Activated CD4-positive, alpha-beta T cell treated with anti-CD3 and anti-CD28 coated beads for 1 hour (primary cell): ENCODE results near the gene SERTAD2.
A peak's percentile ranks its signal among the peaks of the same experiment; 100 is the strongest.

Source experiments
- DNase-seq: peaks from one replicate; pipeline ENCODE4 v3.0.0-alpha.2; 2020

SERTAD2 gene

GRCh38 chr2:64672708-64673107, 19.0 kb upstream of the SERTAD2 start:
- DNase-seq, result no peak

DNA sequence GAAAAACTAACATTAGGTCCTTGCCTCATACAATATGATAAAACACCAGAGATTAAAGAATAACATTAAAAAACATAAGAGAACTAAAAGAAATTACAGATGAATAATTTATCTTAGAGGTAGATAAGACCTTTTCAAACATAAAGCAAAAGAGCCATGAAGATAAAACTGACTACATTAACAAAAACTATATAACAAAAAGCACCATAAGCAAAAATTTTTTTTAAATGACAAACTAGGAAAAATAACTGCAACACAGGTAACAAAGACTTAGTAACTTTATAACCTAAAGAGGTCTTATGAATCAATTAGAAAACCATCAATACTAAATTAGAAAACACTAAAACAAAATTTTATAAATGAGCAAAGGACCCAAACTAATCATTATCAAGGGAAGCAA, 16.3 kb upstream of the SERTAD2 start:
- no peak for DNase-seq

- DNase-seq, result no peak
Measured at GRCh38 chr2:64669288-64669687, 15.6 kb upstream of the SERTAD2 start.

DNA sequence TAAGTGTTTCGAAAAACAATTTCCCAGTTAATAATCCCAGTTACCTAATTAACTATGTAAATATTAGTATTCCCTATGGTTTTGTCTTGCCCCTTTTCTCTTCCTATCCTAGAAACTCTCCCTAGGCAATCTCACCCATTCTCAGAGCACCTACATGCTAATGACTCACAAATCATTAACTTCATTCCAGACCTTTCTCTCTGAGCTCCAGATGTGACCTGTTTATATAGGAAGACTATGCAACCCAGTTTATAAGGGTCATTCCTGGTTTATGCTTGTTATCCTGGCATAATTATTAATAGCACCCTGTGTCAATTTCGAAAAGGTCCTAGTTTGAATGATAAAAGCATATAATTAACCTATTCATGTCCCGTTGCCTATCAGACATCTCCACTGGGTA, 14.8 kb upstream of the SERTAD2 start:
- DNase-seq, result no peak

DNA sequence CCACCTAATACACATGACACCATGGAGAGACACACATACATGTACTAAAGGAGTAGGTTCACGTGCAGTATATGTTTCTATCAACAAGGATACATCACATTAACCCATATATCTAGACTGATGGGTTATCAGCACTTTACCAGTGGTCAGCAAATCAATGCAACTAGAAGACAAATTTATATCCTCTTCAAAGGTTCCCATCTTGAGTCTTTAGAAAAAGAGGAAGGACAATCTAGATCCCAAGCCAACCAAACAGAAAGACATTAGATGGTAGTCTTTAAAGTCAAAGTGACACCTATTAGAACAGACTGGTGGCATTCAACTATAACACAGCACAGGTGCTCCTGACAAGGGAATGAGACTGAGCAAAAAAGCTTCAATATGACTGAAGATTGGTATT, 13.8 kb upstream of the SERTAD2 start:
- no peak for DNase-seq

- DNase-seq, result no peak
Measured at GRCh38 chr2:64666810-64667438, 13.2 kb upstream of the SERTAD2 start.

- no peak for DNase-seq
Measured at GRCh38 chr2:64665709-64666108, 12.0 kb upstream of the SERTAD2 start.

DNA sequence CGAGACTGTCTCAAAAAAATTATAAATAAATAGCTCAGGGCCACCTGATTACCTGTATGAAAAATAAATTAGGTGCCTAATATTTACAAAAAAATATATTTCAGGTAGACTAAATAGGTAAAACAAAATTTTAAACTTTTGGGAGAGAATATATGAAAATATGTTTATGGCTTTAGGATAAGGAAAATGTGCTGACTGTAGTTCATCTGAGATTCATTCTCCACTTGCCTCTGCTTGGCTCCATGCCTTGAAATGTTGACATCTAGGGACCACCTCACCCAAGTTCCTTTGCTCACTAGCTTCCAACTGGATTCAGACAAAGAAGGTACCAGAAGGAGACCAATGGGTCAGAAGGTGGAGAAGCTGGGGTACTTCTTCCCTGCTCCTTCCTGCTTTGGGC, 9.7 kb upstream of the SERTAD2 start:
- DNase-seq, result no peak

DNA sequence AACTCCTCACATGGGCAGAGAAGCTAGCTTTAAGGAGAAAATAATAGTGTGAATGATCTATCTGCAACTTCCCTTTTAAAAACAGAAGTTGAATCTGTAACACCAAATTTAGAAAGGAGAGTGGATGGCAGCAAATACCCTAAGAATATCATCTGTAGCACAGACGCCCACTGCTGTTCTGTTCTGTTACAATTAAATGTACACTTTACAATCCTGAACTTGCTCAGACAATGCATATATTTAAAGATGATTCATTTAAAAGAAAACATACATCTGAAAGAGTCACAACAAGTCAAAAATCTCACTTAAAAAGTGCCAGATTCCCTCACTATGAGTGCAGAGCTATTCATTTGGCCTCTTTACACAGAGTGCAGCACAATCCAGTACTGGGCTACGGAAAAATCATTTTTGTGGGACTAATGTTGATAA, 8.0 kb upstream of the SERTAD2 start:
- no peak for DNase-seq

- no peak for DNase-seq
Measured at GRCh38 chr2:64659252-64659651, 5.5 kb upstream of the SERTAD2 start.

DNA sequence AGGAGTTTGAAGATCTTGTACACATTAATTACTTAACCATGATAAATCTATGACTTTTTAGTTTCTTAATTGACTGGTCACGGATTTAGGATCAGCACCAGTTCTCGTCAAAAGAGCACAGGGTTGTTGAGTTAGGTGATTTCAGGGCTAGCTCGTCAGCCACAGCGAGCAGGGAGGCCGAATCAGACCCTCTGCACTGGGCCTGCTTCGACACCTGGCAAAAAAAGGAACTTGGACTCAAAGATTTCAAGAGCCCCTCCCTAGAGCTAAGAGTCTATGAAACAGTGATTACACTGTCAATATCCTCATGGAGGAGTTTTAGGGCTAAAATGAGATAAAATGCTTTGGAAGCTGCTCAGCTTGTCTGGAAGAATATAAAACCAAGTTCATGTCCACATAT, 4.6 kb upstream of the SERTAD2 start:
- DNase-seq, result no peak

DNA sequence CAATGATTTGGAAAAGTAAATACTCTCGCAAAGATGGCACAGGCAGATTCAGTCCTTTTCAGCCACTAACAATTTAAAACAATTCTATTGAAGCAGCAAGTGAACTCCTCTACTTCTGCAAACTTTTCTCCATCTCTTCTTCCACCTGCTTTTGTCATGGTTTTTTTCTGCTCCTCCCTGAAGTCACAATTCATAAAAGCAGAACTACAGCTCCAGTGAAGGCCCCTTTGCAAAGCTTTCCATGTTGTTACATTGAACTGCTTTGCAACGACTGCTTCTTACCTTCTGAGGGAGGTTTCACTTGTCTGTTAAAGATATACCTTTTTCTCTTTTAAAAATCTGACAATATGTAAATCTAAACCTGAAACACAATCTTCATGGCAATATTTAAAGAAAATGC, 3.7 kb upstream of the SERTAD2 start:
- DNase-seq, result no peak

- DNase-seq, result no peak
Measured at GRCh38 chr2:64656379-64656778, 2.7 kb upstream of the SERTAD2 start.

GRCh38 chr2:64655873-64656272, 2.2 kb upstream of the SERTAD2 start:
- no peak for DNase-seq

GRCh38 chr2:64655018-64655664, 1.4 kb upstream of the SERTAD2 start:
- DNase-seq, result no peak

DNA sequence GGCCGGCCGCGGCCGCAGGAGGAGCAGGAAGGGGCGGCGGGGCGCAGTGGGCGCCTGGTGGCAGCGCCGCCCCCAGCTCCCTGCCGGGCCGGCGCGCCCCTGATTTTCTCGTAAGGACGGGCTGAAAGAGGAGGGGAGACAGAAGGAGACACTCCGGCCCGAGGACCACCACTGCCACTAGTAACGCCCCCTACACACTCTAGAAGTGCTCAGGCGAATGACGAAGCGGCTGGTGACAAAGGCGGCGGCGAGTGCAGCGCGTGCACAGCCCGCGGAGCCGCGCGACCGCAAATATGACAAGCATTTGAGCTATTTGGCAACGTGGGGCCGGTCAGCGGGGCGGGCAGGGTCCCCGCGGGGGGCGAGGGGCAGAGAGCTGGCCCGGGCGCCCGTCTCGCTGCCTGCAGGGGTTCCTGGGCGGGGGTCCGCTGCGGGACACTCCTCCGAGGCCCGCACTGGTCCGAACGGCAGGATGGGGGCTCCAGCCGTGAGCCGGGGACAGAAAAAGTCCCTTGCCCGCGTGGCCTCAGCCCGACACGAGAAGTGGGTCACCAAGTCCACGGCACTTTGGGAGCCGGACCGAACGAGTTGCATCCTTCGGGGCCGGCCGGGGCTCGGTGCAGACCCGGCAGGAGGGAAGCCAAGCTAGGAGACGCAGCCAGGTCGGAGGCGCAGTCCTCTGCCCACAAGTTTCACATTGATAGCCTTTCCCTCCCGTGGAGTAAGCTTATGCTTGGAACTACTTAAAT, 524 bp upstream of the SERTAD2 start:
- peak; percentile 50 for DNase-seq

GRCh38 chr2:64652231-64653108, 1.2 kb downstream of the SERTAD2 start:
- no peak for DNase-seq

DNA sequence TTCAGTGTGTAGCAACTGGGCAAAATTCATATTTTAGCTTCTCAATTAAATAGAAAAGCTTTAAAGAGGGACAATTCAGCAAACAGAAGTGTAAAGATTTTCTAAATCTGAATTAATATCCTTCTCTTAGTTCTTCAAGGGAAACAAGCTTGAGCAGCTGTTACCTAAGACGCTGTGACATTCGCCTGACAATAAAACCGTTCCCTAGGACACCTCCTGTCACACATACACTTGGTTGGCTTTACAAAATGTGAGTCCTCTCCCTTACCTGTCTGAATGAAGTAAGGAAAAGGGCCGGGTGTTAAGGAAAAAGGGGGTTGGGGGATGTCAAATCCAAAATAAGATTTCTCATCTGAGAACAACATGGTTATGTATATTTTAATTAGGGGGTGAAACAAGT, 2.1 kb downstream of the SERTAD2 start:
- DNase-seq, result no peak

DNA sequence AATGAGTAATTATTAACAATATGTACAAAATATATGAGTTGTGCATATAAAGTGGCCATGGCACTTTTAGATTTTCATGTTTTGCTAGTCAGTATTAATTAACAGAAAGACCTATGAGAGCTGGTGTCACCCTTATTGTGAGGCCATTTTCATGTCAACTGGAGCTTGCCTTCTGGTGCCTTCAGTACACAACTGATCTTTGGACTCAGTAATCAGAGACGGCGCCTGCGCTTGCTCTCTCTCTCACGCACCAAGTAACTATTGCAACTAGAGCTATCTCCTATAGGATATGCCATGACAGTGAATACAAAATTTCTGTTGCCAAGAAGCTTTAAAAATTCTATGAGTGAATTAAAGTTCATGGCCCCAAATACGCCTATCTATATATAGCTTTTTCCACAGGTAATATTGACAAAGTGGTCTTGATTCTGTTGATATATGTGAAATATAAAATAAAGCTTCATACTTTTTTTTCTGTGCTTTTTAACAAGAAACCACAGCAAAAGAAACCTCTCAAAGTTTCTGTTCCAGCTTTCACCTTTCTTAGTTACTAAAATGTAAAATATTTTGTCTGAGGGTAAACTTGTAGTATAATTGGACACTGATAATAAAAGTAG, 2.9 kb downstream of the SERTAD2 start:
- DNase-seq, result no peak

DNA sequence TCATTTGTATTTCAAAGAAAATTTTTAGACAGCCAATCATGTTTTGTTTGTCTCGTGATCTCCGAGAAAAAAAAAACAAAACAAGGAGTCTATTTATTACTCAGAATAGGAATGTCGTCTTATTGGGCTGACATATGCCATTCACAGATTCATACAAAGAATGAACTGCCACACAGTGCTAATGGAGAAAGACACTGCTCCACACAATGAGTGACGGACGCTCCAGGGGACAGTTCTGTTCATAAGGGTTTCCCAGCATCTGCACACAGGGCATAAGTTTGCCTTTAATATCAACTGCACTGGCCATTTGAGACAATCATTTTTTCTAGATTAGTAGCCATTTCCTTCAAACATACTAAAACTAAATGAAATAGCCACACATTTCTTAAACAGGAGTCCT, 3.4 kb downstream of the SERTAD2 start:
- DNase-seq, result no peak

GRCh38 chr2:64649626-64650025, 4.1 kb downstream of the SERTAD2 start:
- no peak for DNase-seq

GRCh38 chr2:64649013-64649484, 4.7 kb downstream of the SERTAD2 start:
- no peak for DNase-seq
